Uterus (tissue), 4 donors: ENCODE measurements around the gene AGBL4. TPM values are rescaled to one million over a fixed set of nuclear protein-coding genes. Genes with fewer than 3 reads are reported as not detected.
"Not testable (repeated sequence)": the region's sequence is repeated elsewhere in the genome, so short reads cannot be mapped to it uniquely, and the experiment has no call there.

Experiments
- DNase-seq, 2 donors: peaks; one replicate each; pipeline ENCODE4 v3.0.0-alpha.2; 2019 to 2020
- H3K27ac ChIP-seq, 2 donors: fragments of 200-600 bp; sonication (generic); 1 replicate in 1 of 2; 2 replicates in 1 of 2; pipeline ENCODE4 v1.5.1; 2016 to 2018
- H3K27me3 ChIP-seq, 2 donors: fragments of 200-600 bp; sonication (generic); one replicate each; pipeline ENCODE4 v1.5.1; 2018 to 2019; ENCODE audit warnings: control low read depth in 1 of 2
- H3K36me3 ChIP-seq, 2 donors: fragments of 200-600 bp; sonication (generic); one replicate each; pipeline ENCODE4 v1.5.1; 2019; ENCODE audit warnings: control low read depth in 1 of 2
- H3K4me1 ChIP-seq, 2 donors: fragments of 200-600 bp; sonication (generic); one replicate each; pipeline ENCODE4 v1.5.1; 2018 to 2019; ENCODE audit warnings: control low read depth in 1 of 2
- H3K4me3 ChIP-seq, 2 donors: fragments of 200-600 bp; sonication (generic); 1 replicate in 1 of 2; 2 replicates in 1 of 2; pipeline ENCODE4 v1.5.1; 2018 to 2019; ENCODE audit warnings: mild to moderate bottlenecking in 1 of 2
- H3K9me3 ChIP-seq, 2 donors: fragments of 200-600 bp; sonication (generic); one replicate each; pipeline ENCODE4 v1.5.1; 2019; ENCODE audit warnings: control low read depth in 1 of 2
- POLR2A ChIP-seq, 2 donors: fragments of 450-650 bp; IDR thresholded peaks; one replicate each; pipeline ENCODE4 v1.6.1; 2016; ENCODE audit warnings: antibody characterized with exemption in 2 of 2, mild to moderate bottlenecking in 1 of 2, moderate library complexity in 1 of 2
- intact Hi-C: fragments of 100-400 bp; cut with DNase I; formaldehyde crosslinking; loops from one replicate; pipeline ENCODE4 v1.15.1; 2023; ENCODE audit warnings: low total_unique reads
- total RNA-seq, 4 donors: library from RNA; depleted of rRNA in 3 of 4; stranded (reverse); fragments of >200 nt in 3 of 4; gene quantifications; one replicate each; pipeline versions ENCODE4 v1.1.0 to v1.2.4, GENCODE V29; 2014 to 2023
- TF ChIP-seq, protein P1 (sequence below), 4 experiments: fragments of 200-600 bp in 2 of 4; fragments of 450-650 bp in 2 of 4; sonication (generic) in 2 of 4; IDR thresholded peaks; one replicate each; pipeline ENCODE4 v1.5.1; 2016 to 2019; ENCODE audit warnings: antibody characterized with exemption in 4 of 4, mild to moderate bottlenecking in 2 of 4, moderate library complexity in 1 of 4
- donor health status: DM: yes; HTN: yes; CAD: no.

AGBL4 gene
- total RNA-seq, 4 donors from 2014 or later = 0.85 to 1.9 TPM; not detected in 2

- intact Hi-C loops = no loop called here
- Histone ChIP-seq H3K4me1 (no peaks in the 10 kb centered on the region), H3K9me3 (no peaks in the 10 kb centered on the region), H3K27ac (no peak overlapping the region), H3K36me3 (no peaks in the 10 kb centered on the region), H3K4me3 (no peak overlapping the region), H3K27me3 (no peaks in the 10 kb centered on the region)
- TF ChIP-seq, protein P1, sequence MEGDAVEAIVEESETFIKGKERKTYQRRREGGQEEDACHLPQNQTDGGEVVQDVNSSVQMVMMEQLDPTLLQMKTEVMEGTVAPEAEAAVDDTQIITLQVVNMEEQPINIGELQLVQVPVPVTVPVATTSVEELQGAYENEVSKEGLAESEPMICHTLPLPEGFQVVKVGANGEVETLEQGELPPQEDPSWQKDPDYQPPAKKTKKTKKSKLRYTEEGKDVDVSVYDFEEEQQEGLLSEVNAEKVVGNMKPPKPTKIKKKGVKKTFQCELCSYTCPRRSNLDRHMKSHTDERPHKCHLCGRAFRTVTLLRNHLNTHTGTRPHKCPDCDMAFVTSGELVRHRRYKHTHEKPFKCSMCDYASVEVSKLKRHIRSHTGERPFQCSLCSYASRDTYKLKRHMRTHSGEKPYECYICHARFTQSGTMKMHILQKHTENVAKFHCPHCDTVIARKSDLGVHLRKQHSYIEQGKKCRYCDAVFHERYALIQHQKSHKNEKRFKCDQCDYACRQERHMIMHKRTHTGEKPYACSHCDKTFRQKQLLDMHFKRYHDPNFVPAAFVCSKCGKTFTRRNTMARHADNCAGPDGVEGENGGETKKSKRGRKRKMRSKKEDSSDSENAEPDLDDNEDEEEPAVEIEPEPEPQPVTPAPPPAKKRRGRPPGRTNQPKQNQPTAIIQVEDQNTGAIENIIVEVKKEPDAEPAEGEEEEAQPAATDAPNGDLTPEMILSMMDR (IDR thresholded peaks at IDR 0.05) = no peak
- no peak for TF ChIP-seq POLR2A (IDR thresholded peaks at IDR 0.05)
- no peak for DNase-seq
Measured at GRCh38 chr1:49036700-49037099, 987.1 kb downstream of the AGBL4 start.

DNA sequence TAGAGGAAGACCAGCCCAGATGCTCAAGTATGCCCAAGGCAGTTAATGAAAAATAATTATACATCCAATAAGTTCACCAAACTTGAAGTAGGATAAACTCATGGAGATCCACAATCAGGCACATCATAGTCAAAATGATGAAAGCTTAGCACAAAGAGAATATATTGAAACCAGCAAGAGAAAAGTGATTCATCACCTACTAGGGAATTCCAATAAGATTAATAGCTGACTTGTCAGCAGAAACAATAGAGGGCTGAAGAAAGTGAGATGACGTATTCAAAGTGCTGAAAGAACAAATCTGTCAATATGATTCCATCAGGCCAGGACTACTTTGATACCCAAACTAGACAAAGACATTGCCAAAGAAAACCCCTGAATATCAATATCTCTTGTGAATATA lies 995.4 kb downstream of the AGBL4 start:
- Histone ChIP-seq H3K9me3 (no peaks in the 10 kb centered on the region), H3K27me3 (no peaks in the 10 kb centered on the region), H3K27ac (no peak overlapping the region), H3K4me3 (no peak overlapping the region), H3K4me1 (no peaks in the 10 kb centered on the region), H3K36me3 (no peaks in the 10 kb centered on the region)
- intact Hi-C loops = no loop called here
- DNase-seq = no peak
- TF ChIP-seq, protein P1 (IDR thresholded peaks at IDR 0.05) = no peak
- no peak for TF ChIP-seq POLR2A (IDR thresholded peaks at IDR 0.05)

- no peak for DNase-seq
- Histone ChIP-seq H3K4me3 (no peak overlapping the region), H3K27me3 (no peaks in the 10 kb centered on the region), H3K36me3 (no peaks in the 10 kb centered on the region), H3K9me3 (no peaks in the 10 kb centered on the region), H3K27ac (no peak overlapping the region), H3K4me1 (no peaks in the 10 kb centered on the region)
- intact Hi-C loops = no loop called here
- TF ChIP-seq POLR2A (IDR thresholded peaks at IDR 0.05) = no peak
- TF ChIP-seq, protein P1 (IDR thresholded peaks at IDR 0.05) = no peak
Measured at GRCh38 chr1:49026230-49026811, 997.4 kb downstream of the AGBL4 start.

DNA sequence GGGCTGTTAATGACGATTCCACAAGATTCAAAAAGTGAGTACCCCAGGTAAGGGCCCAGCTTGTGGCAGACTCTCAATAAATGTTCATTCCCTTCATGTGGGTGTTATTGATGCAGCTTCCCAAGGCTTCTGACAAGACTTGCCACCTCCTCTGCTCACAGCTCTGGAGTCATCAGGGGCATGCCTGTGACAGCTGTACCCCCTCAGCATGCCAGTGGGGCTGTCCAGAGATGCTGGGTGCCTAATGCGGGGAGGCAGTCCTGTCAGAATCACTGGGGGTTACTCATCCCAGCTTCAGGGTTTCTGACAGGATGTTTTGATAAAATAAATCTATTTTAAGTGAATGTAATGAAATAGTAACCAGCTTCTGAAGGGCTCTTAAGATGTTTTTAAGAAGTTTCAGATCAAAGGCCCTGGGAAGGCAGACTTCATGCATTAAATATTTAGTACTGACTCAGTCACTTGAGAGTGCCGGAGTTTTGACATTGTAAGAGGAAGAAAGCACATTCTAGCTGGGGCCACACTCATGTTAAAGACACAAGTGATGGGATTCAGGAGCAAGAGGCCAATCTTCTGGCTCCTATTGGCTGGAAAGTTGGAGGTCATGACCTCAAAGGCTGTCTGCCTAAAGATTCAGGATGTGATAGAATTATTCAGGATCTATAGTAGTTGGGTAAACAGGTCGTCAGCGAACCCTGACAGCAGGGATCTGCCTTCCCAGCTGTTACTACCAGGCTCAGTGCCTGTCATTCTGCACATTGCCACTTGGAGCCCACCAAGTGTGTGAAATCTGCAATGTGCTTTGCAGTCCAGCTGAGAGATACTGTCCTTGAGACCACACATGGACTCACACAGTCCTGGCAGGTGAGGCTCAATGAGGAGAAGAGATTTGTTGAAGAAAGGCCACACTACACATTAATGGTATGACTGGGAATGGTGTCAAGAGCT lies 1007.5 kb downstream of the AGBL4 start:
- Histone ChIP-seq H3K36me3 (no peaks in the 10 kb centered on the region), H3K4me3 (no peak overlapping the region), H3K27ac (no peak overlapping the region), H3K9me3 (no peaks in the 10 kb centered on the region), H3K4me1 (no peaks in the 10 kb centered on the region), H3K27me3 (no peaks in the 10 kb centered on the region)
- DNase-seq = no peak
- TF ChIP-seq, protein P1 (IDR thresholded peaks at IDR 0.05) = no peak
- TF ChIP-seq POLR2A (IDR thresholded peaks at IDR 0.05) = no peak
- intact Hi-C loops = no loop called here

GRCh38 chr1:49013079-49013478 lies 1010.7 kb downstream of the AGBL4 start:
- no peaks in the 10 kb centered on the region for H3K9me3 ChIP-seq
- TF ChIP-seq POLR2A (IDR thresholded peaks at IDR 0.05) = no peak
- TF ChIP-seq, protein P1 (IDR thresholded peaks at IDR 0.05) = no peak
- H3K36me3 ChIP-seq = no peaks in the 10 kb centered on the region
- no peak overlapping the region for H3K4me3 ChIP-seq
- no peak overlapping the region for H3K27ac ChIP-seq
- intact Hi-C loops = no loop called here
- H3K4me1 ChIP-seq = no peaks in the 10 kb centered on the region
- DNase-seq = no peak
- H3K27me3 ChIP-seq = no peaks in the 10 kb centered on the region

GRCh38 chr1:49002981-49003380 lies 1020.8 kb downstream of the AGBL4 start:
- H3K36me3 ChIP-seq, H3K27me3 ChIP-seq, intact Hi-C loops, H3K27ac ChIP-seq, DNase-seq, H3K9me3 ChIP-seq, H3K4me3 ChIP-seq, H3K4me1 ChIP-seq: not testable (repeated sequence)
